Adrenal gland (tissue), 12 donors: Measurements from ENCODE around the gene C1orf174. TPM values are rescaled to one million over a fixed set of nuclear protein-coding genes. Genes with fewer than 3 reads are reported as not detected.

Source experiments
- DNase-seq, 7 donors: peaks; one replicate each; pipeline ENCODE4 v3.0.0-alpha.2; 2019 to 2020
- H3K27ac ChIP-seq, 5 donors: fragments of 200-600 bp; sonication (generic) in 4 of 5; 1 replicate in 3 of 5; 2 replicates in 2 of 5; pipeline versions ENCODE4 v1.5.1 to v1.8.0; 2016 to 2020; ENCODE audit warnings: mild to moderate bottlenecking in 1 of 5
- H3K27me3 ChIP-seq: fragments of 200-600 bp; 2 replicates; pipeline ENCODE4 v1.8.0; 2021
- H3K36me3 ChIP-seq, 2 donors: fragments of 200-600 bp; replicated peaks in 1 of 2; 1 replicate in 1 of 2; 2 replicates in 1 of 2; pipeline versions ENCODE4 v1.5.1 to v1.8.0; 2018 to 2022
- H3K4me1 ChIP-seq, 2 donors: fragments of 200-600 bp; replicated peaks in 1 of 2; 1 replicate in 1 of 2; 2 replicates in 1 of 2; pipeline versions ENCODE4 v1.5.1 to v1.8.0; 2018 to 2021
- H3K4me3 ChIP-seq, 4 donors: fragments of 200-600 bp; sonication (generic) in 3 of 4; one replicate each; pipeline ENCODE4 v1.5.1; 2016 to 2018
- H3K9me3 ChIP-seq, 3 donors: fragments of 200-600 bp; sonication (generic) in 1 of 3; replicated peaks in 1 of 3; 1 replicate in 2 of 3; 2 replicates in 1 of 3; pipeline versions ENCODE4 v1.5.1 to v1.8.0; 2016 to 2021
- POLR2A ChIP-seq, 2 donors: fragments of 450-650 bp; IDR thresholded peaks; one replicate each; pipeline ENCODE4 v1.6.1; 2017; ENCODE audit warnings: antibody characterized with exemption in 2 of 2, mild to moderate bottlenecking in 2 of 2, moderate library complexity in 1 of 2
- WGBS, 4 donors: extraction: QIAGEN DNeasy Blood & Tissue Kit in 2 of 4; methylation state at CpG; one replicate each; pipeline versions ENCODE4 v1.1.5 to v1.1.7; 2013 to 2017; 5-methylcytosine and 5-hydroxymethylcytosine counted together
- intact Hi-C, 2 donors: fragments of 100-400 bp; cut with DNase I; formaldehyde crosslinking; loops; one replicate each; pipeline versions ENCODE4 v1.14.1 to v1.15.0; 2022 to 2023
- polyA plus RNA-seq, 3 donors: library from polyadenylated mRNA; stranded (reverse); fragments of 200-250 nt in 2 of 3; fragments of 350-450 nt in 1 of 3; fragmentation: Illumina TruSeq in 1 of 3; extraction: RNeasy Lipid Tissue Mini Kit (QIAGEN cat#74804) in 1 of 3; gene quantifications; one replicate each; pipeline ENCODE4 v1.2.3, GENCODE V29; 2013 to 2014
- total RNA-seq, 9 donors: library from RNA; depleted of rRNA in 4 of 9; stranded (reverse); fragments of >200 nt in 4 of 9; fragments of 120-200 nt in 1 of 9; fragmentation: NEBNext Ultra II Directional in 1 of 9; extraction: Animal tissue kit (Norgen Biotek cat#: 25700) in 1 of 9; gene quantifications; one replicate each; pipeline versions ENCODE4 v1.1.0 to v1.2.4, GENCODE V29; 2013 to 2023
- TF ChIP-seq, protein P1 (sequence below), 6 experiments: fragments of 450-650 bp in 4 of 6; fragments of 200-600 bp in 2 of 6; sonication (generic) in 1 of 6; IDR thresholded peaks; 1 replicate in 5 of 6; 2 replicates in 1 of 6; pipeline versions ENCODE4 v1.5.1 to v1.8.0; 2016 to 2021; ENCODE audit warnings: antibody characterized with exemption in 6 of 6, mild to moderate bottlenecking in 2 of 6, moderate library complexity in 1 of 6
- donor health status: healthy with polysubstance abuse.
- donor health status: Bipolar disorder and iron deficiency.
- donor health status: DM: yes; HTN: yes; CAD: no.
- donor health status: DM: no; HTN: no; CAD: no.
- donor health status: DM: no; HTN: no; CAD: no.
- donor health status: DM: yes; HTN: yes; CAD: no.

Gene C1orf174
- total and polyA plus RNA-seq, 12 donors, result 11.5 to 28.0 (median 19.0) TPM

DNA sequence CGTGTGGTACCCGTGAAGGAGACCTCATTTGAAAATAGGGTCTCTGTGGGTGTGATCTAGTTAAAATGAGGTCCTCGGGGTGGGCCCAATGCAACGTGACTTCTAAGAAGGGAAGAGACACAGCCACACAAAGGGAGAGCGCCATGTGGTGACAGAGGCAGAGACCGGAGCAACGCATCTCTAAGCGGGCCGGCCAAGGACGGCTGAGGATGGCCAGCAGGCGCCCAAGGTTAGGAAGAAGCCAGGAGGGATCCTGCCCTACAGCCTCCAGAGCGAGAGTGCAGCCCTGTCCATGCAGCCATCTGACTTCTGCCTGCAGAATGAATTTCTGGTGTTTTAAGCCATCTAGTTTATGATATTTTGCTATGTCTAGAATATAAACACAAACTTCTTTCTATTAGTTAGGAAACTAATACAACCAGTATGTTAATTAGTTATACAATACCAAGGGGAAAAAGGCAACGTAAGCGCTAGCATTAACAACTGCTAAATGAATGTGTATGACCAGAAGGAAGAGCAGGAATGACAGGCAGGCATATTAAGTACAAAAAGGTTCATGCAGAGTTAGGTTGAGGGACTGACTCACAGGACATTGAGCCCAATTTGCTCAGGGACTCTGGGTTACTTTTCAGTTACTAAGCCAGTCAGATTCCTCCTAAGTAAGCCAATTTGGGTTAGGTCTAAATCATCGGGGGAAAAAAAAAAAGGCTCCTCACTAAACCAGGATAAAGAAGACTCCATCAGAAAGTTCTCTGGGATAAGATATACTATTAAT, 47.2 kb downstream of the C1orf174 start:
- Histone ChIP-seq H3K36me3 (peaks cover 0 to 21% of the 10 kb centered on the region in 2 donors), H3K27me3 (no peaks in the 10 kb centered on the region), H3K4me1 (peaks cover 12 to 33% of the 10 kb centered on the region in 2 donors), H3K4me3 (no peak overlapping the region), H3K9me3 (no peaks in the 10 kb centered on the region), H3K27ac (peak overlapping the region in 2 of 5 donors; percentile 46 to 62)
- TF ChIP-seq POLR2A (IDR thresholded peaks at IDR 0.05), result no peak
- 44 to 51% (median 47%) methylated on average over 15 of the region's 15 CpGs for WGBS, 4 donors
- intact Hi-C loops, result no loop called here
- DNase-seq, result peak in 5 of 7 donors; percentile 39 to 66 (median 46)

DNA sequence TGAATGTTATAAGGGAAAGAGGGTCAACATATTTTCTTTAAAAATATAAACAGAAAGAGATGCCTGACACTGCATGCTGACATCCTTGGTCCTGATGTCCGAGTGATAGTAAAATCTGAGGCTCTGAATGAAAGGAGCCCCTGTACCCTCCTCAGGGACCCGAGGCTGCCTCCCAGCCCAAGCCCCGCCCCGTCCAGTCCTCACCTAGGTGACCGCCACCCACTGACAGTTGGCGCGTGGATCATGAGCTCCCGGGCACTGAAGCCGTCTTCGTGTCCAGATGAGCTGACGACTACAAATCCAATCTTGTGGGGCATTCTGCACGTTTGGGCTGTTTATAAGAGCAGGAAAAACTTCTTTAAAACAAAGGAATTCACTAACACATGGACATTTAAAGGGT, 48.0 kb downstream of the C1orf174 start:
- H3K36me3 ChIP-seq, result peaks cover 0 to 26% of the 10 kb centered on the region in 2 donors

DNA sequence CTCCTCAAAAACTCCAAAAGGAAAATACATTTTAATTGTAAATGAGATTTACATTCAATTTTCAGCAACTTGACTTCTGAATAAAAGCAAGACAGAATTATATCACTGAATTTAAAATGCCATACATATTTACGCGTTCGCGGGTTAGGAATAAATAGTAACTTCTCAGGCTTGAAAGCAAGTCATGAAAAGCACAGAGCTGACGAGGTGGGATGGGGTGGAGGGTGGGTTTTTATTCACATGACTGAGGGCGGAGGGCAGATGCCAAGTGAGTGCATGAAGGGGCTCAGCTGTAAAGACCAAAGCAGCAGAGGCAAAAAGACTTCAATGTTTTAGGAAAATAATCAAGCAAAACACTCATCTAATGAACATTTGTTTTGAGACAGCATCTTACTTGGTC, 48.8 kb downstream of the C1orf174 start:
- no peak for TF ChIP-seq POLR2A (IDR thresholded peaks at IDR 0.05)
- TF ChIP-seq, protein P1, sequence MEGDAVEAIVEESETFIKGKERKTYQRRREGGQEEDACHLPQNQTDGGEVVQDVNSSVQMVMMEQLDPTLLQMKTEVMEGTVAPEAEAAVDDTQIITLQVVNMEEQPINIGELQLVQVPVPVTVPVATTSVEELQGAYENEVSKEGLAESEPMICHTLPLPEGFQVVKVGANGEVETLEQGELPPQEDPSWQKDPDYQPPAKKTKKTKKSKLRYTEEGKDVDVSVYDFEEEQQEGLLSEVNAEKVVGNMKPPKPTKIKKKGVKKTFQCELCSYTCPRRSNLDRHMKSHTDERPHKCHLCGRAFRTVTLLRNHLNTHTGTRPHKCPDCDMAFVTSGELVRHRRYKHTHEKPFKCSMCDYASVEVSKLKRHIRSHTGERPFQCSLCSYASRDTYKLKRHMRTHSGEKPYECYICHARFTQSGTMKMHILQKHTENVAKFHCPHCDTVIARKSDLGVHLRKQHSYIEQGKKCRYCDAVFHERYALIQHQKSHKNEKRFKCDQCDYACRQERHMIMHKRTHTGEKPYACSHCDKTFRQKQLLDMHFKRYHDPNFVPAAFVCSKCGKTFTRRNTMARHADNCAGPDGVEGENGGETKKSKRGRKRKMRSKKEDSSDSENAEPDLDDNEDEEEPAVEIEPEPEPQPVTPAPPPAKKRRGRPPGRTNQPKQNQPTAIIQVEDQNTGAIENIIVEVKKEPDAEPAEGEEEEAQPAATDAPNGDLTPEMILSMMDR (IDR thresholded peaks at IDR 0.05), result no peak
- H3K27me3 ChIP-seq, result no peaks in the 10 kb centered on the region
- WGBS, 4 donors, result 94 to 96% (median 95%) methylated on average over 6 of the region's 6 CpGs
- H3K36me3 ChIP-seq, result peaks cover 0 to 32% of the 10 kb centered on the region in 2 donors
- intact Hi-C loops, result no loop called here
- H3K4me1 ChIP-seq, result peaks cover 10 to 30% of the 10 kb centered on the region in 2 donors
- no peaks in the 10 kb centered on the region for H3K9me3 ChIP-seq
- no peak overlapping the region for H3K4me3 ChIP-seq
- H3K27ac ChIP-seq, result no peak overlapping the region
- no peak for DNase-seq

More for the DNA sequence above, 48.0 kb downstream of the C1orf174 start:
- no peak for DNase-seq
- Histone ChIP-seq H3K4me3 (no peak overlapping the region), H3K9me3 (no peaks in the 10 kb centered on the region), H3K27ac (peak overlapping the region in 1 of 5 donors; percentile 62), H3K27me3 (no peaks in the 10 kb centered on the region), H3K4me1 (peaks cover 11 to 30% of the 10 kb centered on the region in 2 donors)
- TF ChIP-seq, protein P1 (IDR thresholded peaks at IDR 0.05), result no peak
- no peak for TF ChIP-seq POLR2A (IDR thresholded peaks at IDR 0.05)
- WGBS, 4 donors, result 86 to 91% (median 90%) methylated on average over 9 to 12 of the region's 12 CpGs
- intact Hi-C loops, result no loop called here

DNA sequence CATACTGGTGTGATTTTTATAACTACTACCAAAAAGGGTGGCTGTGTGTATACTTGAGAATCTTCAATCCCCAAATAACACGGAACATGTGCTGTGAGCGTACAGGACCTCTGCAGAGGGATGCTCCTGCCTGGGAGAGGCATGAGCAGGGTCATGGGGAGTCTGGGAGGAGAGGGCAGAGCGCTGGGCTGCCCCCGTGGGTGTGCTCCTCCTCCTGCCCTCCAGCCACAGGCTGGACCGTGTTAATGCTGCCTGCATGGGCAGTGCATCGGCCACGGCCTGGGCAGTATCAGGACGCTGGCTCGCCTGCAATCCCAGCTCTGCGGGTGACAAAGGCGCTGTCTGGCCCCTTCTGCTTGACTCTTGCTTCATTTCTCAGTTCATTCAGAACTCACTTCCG, 49.2 kb downstream of the C1orf174 start:
- Histone ChIP-seq H3K4me1 (peaks cover 5 to 26% of the 10 kb centered on the region in 2 donors), H3K27me3 (no peaks in the 10 kb centered on the region), H3K9me3 (no peaks in the 10 kb centered on the region), H3K36me3 (peaks cover 0 to 32% of the 10 kb centered on the region in 2 donors), H3K4me3 (no peak overlapping the region), H3K27ac (no peak overlapping the region)
- DNase-seq, result no peak
- intact Hi-C loops, result no loop called here
- 84 to 92% (median 89%) methylated on average over 7 to 12 of the region's 12 CpGs for WGBS, 4 donors
- no peak for TF ChIP-seq POLR2A (IDR thresholded peaks at IDR 0.05)
- TF ChIP-seq, protein P1 (IDR thresholded peaks at IDR 0.05), result no peak
